GM15510 (cell line): ENCODE data around the gene TIFAB.

Source experiments
- POLR2A ChIP-seq: IDR thresholded peaks from 3 replicates; pipeline ENCODE4 v1.6.1; 2011; ENCODE audit warnings: borderline replicate concordance; ENCODE audit not compliant: insufficient read length; ENCODE audit errors: extremely low read depth

The TIFAB gene, protein sequence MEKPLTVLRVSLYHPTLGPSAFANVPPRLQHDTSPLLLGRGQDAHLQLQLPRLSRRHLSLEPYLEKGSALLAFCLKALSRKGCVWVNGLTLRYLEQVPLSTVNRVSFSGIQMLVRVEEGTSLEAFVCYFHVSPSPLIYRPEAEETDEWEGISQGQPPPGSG

DNA sequence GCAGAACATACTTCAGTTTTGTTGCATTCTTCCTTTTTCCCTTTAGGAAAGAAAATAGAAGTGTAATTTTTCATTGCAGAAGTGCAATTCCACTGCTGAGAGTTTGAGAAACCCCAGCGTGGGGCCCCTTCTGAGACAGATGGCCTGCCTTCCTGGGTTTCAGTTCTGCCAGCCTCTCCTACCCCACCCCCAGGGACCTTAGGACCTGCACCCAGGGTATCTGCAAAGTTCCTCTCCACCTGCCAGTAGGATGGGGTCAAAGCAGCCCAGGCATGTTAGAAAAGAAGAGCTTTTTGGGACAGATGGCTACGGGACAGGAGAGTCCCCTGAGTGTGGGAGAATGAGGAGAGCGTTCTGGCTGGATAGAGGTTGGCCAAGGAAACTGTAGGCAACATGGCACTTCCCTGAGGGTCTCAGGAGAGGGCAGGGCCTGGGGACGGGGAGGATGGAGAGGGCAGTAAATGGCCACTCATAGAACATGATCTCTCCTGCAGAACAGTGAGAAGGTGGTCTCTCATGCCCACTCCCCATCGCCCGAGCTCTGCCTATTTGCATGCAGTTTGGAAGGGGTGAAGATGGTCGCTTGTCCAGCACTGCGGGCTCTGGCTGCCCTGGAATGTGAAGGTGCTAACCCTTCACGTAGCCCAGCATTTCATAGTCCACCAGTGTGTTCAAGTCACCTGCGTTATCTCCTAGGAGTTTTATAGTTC is at the start of gene TIFAB:
Gene TIFAB (minus strand): TSS at position 31 of the 710 bp plus-strand sequence. CDS start 2,412 bp downstream, outside the sequence.
- no peak for TF ChIP-seq POLR2A

GRCh38 chr5:135498637-135498995 is 46.5 kb upstream of the TIFAB start:
- TF ChIP-seq POLR2A, result no peak

DNA sequence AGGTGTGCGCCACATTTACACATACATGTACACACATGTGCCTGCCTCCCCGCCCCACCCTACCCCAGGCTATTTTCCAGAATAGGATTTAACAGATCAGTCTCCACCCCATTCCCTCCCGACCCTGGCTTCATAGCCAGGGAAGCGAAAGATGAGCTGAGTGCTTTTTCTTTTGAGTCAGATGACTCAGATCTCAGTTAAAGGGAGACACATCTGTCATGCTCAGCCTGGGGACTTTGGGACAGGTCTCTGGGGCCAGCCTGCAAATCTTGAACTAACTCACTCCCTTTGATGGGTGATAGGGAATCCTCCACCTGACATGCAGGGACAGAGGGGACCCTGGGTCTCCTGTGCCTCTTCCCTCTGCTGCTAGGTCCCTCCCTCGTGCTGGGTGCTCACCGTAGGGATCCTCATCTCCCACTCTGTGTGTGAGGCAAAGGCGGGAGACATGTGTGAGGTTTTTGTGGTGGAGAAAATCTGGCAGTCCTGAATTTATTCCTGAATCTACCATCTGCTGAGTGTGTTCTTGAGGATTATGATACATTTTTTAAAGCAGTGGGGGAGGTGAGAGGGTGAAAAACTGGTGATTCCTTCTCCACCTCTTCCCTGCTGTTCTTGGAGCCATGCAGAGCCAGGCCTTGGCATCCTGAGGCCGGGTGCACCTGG is 46.0 kb upstream of the TIFAB start:
- TF ChIP-seq POLR2A, result no peak

- no peak for TF ChIP-seq POLR2A
Observed at GRCh38 chr5:135494196-135494595, 42.0 kb upstream of the TIFAB start.

DNA sequence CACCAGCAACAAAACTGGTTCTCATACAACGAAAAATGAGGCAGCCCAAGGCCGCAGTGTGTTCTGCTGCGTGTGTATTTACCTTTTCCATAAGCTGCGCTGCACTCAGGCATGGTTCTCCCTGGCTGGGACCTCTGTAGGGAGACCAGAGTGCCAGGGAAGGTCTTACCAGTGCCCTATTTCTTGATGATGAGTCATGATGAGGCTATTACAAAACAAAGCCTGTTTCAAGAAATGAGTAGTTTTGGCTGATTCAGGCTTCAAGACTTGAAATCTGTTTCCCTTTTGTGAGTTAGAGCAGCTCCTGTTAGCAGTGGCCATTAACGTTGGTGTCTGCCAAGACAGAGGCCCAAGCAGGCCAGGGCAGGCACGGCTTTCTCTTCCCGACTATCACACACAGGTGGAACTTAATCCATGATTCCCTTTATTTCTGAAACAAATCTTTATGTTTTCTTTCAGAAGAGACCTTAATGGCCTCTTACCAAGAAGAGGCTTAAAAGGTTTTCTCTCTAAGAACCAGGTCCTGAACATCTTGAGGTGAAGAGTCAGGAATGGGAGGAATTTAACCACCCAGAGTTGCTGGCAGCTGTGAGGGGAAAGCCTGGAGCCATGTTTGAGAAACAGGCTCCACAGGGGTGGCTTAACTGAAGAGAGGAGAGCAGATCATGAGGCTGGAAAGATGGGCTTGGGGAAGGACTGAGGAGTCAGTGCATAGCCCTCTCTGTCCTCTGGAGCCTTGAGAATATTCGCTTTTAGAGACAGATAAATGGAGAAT is 41.4 kb upstream of the TIFAB start:
- TF ChIP-seq POLR2A, result no peak

- no peak for TF ChIP-seq POLR2A
Observed at GRCh38 chr5:135492319-135492626, 40.1 kb upstream of the TIFAB start.

GRCh38 chr5:135491552-135492318 is 39.6 kb upstream of the TIFAB start:
- TF ChIP-seq POLR2A, result no peak

DNA sequence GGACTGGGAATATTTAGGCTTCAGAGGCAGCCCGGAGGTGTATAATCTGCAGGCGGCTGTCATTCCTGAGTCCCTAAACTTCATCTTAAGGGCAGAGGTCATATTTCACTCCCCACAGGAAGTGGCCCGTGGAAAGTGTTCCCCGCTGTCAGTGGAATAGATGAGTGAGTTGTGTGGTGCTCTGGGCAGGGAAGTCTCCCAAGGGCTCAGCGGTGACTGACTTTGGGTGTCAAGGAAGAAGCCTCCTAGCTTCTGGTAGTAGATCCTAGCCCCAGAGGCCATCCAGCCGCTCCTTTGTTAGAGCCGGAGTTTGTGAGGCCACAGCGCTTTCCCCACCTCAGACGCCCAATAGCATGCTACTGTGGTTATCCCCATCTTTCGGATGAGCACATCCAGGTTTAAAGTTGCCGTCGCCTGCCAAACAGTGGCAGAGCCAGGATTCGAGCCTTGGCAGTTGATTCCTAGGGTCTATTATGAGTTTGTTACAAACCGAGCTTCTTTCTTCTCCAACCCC is 38.9 kb upstream of the TIFAB start:
- no peak for TF ChIP-seq POLR2A

DNA sequence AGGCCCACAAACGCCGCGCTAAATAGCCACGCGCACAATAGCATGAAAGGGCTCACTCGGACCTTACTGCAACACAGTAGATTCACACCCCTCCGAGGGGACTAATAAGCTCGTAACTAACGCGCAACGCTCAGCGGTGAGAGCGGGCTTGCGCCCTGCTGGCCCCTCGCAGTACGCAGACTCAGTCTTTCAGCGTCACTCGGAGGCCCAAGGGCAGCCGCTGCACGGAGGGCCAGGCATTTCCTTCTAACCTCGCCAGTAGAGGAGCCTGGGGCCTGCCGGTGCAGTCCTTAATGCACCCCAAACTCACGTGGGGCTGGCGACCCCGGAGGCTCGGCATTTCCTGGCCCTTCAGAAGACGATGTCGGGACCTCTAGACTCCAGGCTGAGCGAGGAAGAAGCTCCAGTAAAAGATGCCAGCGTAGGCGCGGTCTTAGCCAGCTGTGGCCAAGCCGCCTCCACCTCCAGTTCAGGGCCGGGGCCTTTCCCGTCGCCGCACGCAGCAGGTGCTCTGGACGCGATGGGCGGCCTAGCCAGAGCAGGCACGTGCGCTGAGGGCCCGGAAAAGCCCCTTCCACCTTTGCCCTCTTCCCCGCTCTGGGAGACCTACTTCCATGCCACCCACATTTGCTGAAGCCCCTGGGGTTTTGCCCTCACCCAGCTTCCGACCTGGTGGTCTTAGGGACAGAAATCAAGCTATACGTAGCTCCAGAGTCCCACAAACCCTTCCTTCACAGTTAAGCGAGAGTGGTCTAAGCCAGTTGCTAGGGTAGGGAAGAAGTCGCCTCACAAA is 38.3 kb upstream of the TIFAB start:
- TF ChIP-seq POLR2A, result no peak

- no peak for TF ChIP-seq POLR2A
Observed at GRCh38 chr5:135489466-135490244, 37.5 kb upstream of the TIFAB start.

DNA sequence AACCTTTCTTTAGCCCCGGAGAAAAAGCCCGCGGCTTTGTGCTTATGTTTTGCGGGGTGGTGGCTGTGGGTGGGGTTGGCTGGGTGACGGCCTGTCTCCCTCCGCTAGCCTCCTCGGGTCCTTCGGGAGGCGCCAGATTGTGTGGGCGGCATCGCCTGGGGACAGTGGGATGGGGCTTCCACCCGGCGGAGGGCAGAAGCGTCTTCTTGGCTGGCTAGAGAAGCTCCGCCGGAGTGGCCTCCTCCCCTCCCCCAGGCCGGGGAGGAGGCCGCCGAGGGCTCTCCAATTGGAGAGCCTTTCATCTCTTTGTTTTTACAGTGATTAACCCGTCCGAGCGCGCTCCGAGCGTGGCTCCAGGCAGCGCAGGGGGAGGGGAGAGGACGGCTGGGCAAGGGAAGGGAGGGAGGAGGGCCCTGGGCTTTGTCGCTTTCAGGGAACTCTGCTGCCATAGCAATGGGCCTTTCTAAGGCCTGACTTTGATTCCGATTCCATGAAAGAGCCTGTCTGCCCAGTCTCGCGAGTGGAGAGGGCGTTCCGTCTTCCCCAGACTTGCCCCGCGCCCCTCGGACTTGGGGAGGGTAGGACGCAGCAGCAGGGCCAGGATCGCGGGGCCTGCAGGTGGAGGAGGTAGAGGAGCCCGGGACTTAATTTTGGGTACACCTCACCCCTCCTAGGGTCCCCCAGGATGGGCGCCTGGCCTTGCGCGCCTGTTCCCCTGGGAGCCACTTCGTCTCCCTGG is 36.7 kb upstream of the TIFAB start:
- TF ChIP-seq POLR2A, result no peak

GRCh38 chr5:135487839-135488514 is 35.8 kb upstream of the TIFAB start:
- TF ChIP-seq POLR2A, result no peak
